ENCODE measurements around the gene C3orf22. TPM values are rescaled to one million over a fixed set of nuclear protein-coding genes. Genes with fewer than 3 reads are reported as not detected.

C3orf22 gene, protein sequence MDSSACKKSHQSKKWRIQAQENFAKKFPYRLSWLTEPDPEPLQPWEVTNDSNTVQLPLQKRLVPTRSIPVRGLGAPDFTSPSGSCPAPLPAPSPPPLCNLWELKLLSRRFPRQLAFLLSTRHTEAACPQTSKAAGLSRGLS
- total RNA-seq (not detected), total RNA-seq (0 to 0.13 (median 0) reads per million in 172 experiments)
- not detected for polyA plus RNA-seq (2013, experiment 1 of 2)
- not detected for polyA plus RNA-seq (2013, experiment 2 of 2)

- H3K9me3 Mint-ChIP-seq, result peaks cover 11% of the 10 kb centered on the region
- Histone ChIP-seq H3K9me3 (ENCODE audit: control insufficient read depth in 1 of 2, insufficient read depth in 1 of 2, low read length in 2 of 2) (peaks cover 7 to 9% of the 10 kb centered on the region in 2 experiments), H3K27ac (ENCODE audit: low read depth in 1 of 2, low read length in 2 of 2) (no peak within 1 kb of the TSS), H3K27me3 (ENCODE audit: control insufficient read depth in 1 of 2, insufficient read depth in 2 of 2, low read length in 2 of 2) (no peaks in the 10 kb centered on the region), H3K36me3 (ENCODE audit: insufficient read depth, low read length) (no peaks in the 10 kb centered on the region), H3K4me1 (ENCODE audit: insufficient read depth, low read length) (no peaks in the 10 kb centered on the region), H3K4me3 (ENCODE audit: low read length) (no peak within 1 kb of the TSS)
- TF ChIP-seq, protein P1, sequence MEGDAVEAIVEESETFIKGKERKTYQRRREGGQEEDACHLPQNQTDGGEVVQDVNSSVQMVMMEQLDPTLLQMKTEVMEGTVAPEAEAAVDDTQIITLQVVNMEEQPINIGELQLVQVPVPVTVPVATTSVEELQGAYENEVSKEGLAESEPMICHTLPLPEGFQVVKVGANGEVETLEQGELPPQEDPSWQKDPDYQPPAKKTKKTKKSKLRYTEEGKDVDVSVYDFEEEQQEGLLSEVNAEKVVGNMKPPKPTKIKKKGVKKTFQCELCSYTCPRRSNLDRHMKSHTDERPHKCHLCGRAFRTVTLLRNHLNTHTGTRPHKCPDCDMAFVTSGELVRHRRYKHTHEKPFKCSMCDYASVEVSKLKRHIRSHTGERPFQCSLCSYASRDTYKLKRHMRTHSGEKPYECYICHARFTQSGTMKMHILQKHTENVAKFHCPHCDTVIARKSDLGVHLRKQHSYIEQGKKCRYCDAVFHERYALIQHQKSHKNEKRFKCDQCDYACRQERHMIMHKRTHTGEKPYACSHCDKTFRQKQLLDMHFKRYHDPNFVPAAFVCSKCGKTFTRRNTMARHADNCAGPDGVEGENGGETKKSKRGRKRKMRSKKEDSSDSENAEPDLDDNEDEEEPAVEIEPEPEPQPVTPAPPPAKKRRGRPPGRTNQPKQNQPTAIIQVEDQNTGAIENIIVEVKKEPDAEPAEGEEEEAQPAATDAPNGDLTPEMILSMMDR (IDR thresholded peaks at IDR 0.05), result no peak
- H3K36me3 Mint-ChIP-seq (ENCODE audit: low read depth), result no peaks in the 10 kb centered on the region
- H3K27ac Mint-ChIP-seq, result no peak within 1 kb of the TSS
- ATAC-seq (ENCODE audit: poor library complexity), result no peak
- ChIA-PET CTCF (no interaction called here), POLR2A (no interaction called here)
- no peaks in the 10 kb centered on the region for H3K4me1 Mint-ChIP-seq (ENCODE audit: low read depth)
- intact Hi-C loops (cut with DNase I, micrococcal nuclease), result no loop called here
- no peaks in the 10 kb centered on the region for H3K27me3 Mint-ChIP-seq
- no peak for DNase-seq
- H3K4me3 Mint-ChIP-seq, result no peak within 1 kb of the TSS
These were observed at the start of gene C3orf22 for GRCh38 chr3:126558336-126559071. TSS of gene C3orf22 (minus strand) at chr3:126558932. CDS start at chr3:126553390, 5,542 bp downstream.

DNA sequence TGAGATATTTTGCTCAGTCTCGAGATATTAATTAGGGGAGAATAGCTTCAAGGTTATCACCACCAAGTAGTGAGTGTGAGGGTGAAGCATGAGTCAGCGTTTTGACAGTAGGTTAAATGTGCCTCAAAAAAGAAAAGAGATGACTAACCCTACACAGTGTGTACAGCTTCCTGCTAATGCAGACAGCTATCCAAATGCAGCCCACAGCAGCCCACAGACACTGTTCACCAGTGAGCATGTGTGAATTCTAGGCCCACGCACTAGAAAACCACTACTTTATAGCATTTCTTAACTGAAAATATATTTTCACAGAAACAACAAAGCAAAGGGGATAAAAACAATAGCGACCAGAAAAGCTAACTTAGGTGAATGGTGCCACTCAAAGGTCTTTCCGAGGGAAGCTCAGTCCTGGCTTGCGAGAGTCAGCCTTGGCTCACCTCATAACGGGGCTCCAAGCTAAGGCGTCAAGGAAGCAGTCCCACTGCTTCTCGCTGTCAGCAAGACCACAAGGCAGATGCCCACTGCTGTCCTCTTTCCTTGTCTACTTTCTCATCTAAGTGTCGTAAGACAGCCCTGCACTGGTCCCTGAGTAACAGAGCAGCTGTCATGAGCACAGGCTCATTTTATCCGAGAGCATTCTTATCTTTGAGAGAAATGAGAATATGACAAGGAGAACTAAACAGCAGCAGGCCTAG is 48.6 kb upstream of the C3orf22 start:
- Histone ChIP-seq H3K4me1 (ENCODE audit: insufficient read depth, low read length) (no peaks in the 10 kb centered on the region), H3K36me3 (ENCODE audit: insufficient read depth, low read length) (no peaks in the 10 kb centered on the region), H3K27ac (ENCODE audit: low read depth in 1 of 2, low read length in 2 of 2) (no peak overlapping the region), H3K9me3 (ENCODE audit: control insufficient read depth in 1 of 2, insufficient read depth in 1 of 2, low read length in 2 of 2) (no peaks in the 10 kb centered on the region), H3K27me3 (ENCODE audit: control insufficient read depth in 1 of 2, insufficient read depth in 2 of 2, low read length in 2 of 2) (no peaks in the 10 kb centered on the region), H3K4me3 (ENCODE audit: low read length) (no peak overlapping the region)
- Mint-ChIP-seq H3K36me3 (ENCODE audit: low read depth) (peaks cover 28% of the 10 kb centered on the region), H3K27me3 (no peaks in the 10 kb centered on the region), H3K27ac (no peak overlapping the region), H3K9me3 (no peaks in the 10 kb centered on the region), H3K4me3 (no peak overlapping the region), H3K4me1 (ENCODE audit: low read depth) (peaks cover 3% of the 10 kb centered on the region)
- ATAC-seq (ENCODE audit: poor library complexity), result no peak
- CTCF ChIA-PET, result no interaction called here
- TF ChIP-seq, protein P1 (IDR thresholded peaks at IDR 0.05), result no peak
- intact Hi-C loops (cut with DNase I, micrococcal nuclease), result no loop called here
- POLR2A ChIA-PET, result no interaction called here
- peak in 2 of 14 experiments; percentile 3 to 49 for DNase-seq

DNA sequence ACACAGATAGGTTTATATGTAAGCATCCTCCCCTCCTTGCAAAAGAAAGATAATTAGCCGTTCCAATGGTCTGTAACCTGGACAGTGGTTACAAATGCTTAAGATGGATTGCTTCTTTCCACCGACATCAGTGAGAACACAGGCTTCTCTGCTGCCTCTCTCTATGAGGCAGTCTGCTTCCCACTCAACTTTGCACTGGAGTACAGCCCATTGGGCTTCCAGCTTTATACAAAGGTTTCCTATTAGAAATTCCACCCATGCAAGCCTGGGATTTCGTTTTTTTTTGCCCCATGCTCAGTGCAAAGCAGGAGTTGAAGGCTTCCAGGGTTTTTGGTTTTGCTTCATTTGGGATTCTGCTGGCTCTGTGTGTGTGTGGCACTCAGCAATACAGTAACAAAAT is 47.3 kb upstream of the C3orf22 start:
- POLR2A ChIA-PET, result no interaction called here
- H3K4me1 Mint-ChIP-seq (ENCODE audit: low read depth), result no peaks in the 10 kb centered on the region
- no peaks in the 10 kb centered on the region for H3K36me3 ChIP-seq (ENCODE audit: insufficient read depth, low read length)
- H3K36me3 Mint-ChIP-seq (ENCODE audit: low read depth), result peaks cover 26% of the 10 kb centered on the region
- TF ChIP-seq, protein P1 (IDR thresholded peaks at IDR 0.05), result no peak
- H3K4me3 Mint-ChIP-seq, result no peak overlapping the region
- no peaks in the 10 kb centered on the region for H3K9me3 Mint-ChIP-seq
- no peaks in the 10 kb centered on the region for H3K9me3 ChIP-seq (ENCODE audit: control insufficient read depth in 1 of 2, insufficient read depth in 1 of 2, low read length in 2 of 2)
- no peaks in the 10 kb centered on the region for H3K27me3 ChIP-seq (ENCODE audit: control insufficient read depth in 1 of 2, insufficient read depth in 2 of 2, low read length in 2 of 2)
- ATAC-seq (ENCODE audit: poor library complexity), result no peak
- H3K27ac Mint-ChIP-seq, result no peak overlapping the region
- CTCF ChIA-PET, result no interaction called here
- DNase-seq, result no peak
- H3K4me1 ChIP-seq (ENCODE audit: insufficient read depth, low read length), result no peaks in the 10 kb centered on the region
- no peak overlapping the region for H3K4me3 ChIP-seq (ENCODE audit: low read length)
- intact Hi-C loops (cut with DNase I, micrococcal nuclease), result no loop called here
- H3K27ac ChIP-seq (ENCODE audit: low read depth in 1 of 2, low read length in 2 of 2), result no peak overlapping the region
- peaks cover 9% of the 10 kb centered on the region for H3K27me3 Mint-ChIP-seq

Measured in CD4-positive, alpha-beta T cell (primary cell).